Measurements from ENCODE around the gene ZNF782.

GRCh38 chr9:96859461-96860198 is 5.3 kb upstream of the ZNF782 start:
- TF ChIP-seq CTCF (IDR thresholded peaks at IDR 0.05), result no peak
- no peak for TF ChIP-seq POLR2A (IDR thresholded peaks at IDR 0.05)
- no peak for TF ChIP-seq POLR2AphosphoS5 (IDR thresholded peaks at IDR 0.05)
